GM12878 (cell line): ENCODE data around the gene ZNF142. TPM values are rescaled to one million over a fixed set of nuclear protein-coding genes. Genes with fewer than 3 reads are reported as not detected.

ENCODE experiments used
- ATAC-seq: fragments of 200-7000 bp; cut with Tn5 transposase; 3 replicates; pipeline ENCODE4 v1.9.1; 2020; ENCODE audit warnings: mild to moderate bottlenecking, moderate library complexity
- BruUV-seq: library from RNA; stranded (reverse); fragments of 400-500 nt; replicated peaks from 2 replicates; lab custom pipeline; 2021; lab: Mats Ljungman, UMichigan
- CTCF ChIA-PET: fragments of 300-600 bp; sonication (Branson Sonifier 250); formaldehyde crosslinking; extraction: SDS; loops from one replicate; lab custom pipeline; 2021; ENCODE audit warnings: inconsistent platforms; lab: Yijun Ruan, JAX
- POLR2A ChIA-PET: fragments of 350-600 bp; formaldehyde crosslinking; extraction: SDS; loops from one replicate; lab custom pipeline; 2021; ENCODE audit warnings: inconsistent platforms; lab: Charles Lee
- RAD21 ChIA-PET: fragments of 300-600 bp; sonication (Branson Sonifier 250); formaldehyde crosslinking; loops from one replicate; lab custom pipeline; 2023; ENCODE audit warnings: antibody characterized with exemption; ENCODE audit not compliant: unreplicated experiment; lab: Charles Lee
- SMC1A ChIA-PET: fragments of 300-600 bp; sonication (Branson Sonifier 250); formaldehyde crosslinking; loops from one replicate; lab custom pipeline; 2023; ENCODE audit not compliant: unreplicated experiment, uncharacterized antibody; lab: Charles Lee
- DNase-seq: peaks from one replicate; pipeline ENCODE4 v3.0.0-alpha.2; 2011; ENCODE audit warnings: low read depth, low spot score
- FAIRE-seq: peaks from 3 replicates; lab custom pipeline; 2011; peaks lifted over from hg19 to GRCh38; lab: Jason Lieb, UNC
- H2AFZ ChIP-seq: 2 replicates; pipeline ENCODE4 v1.6.0; 2011; ENCODE audit warnings: low read depth, low read length, control low read depth; ENCODE audit not compliant: control insufficient read depth
- H3K27ac ChIP-seq: 2 replicates; pipeline ENCODE4 v1.5.1; 2011; ENCODE audit warnings: control low read depth; ENCODE audit not compliant: control insufficient read depth, insufficient read depth
- H3K27me3 ChIP-seq, 2 experiments: replicated peaks in 1 of 2; 2 replicates each; pipeline versions ENCODE4 v1.6.0 to v1.6.1; 2011; ENCODE audit warnings: low read length in 1 of 2; ENCODE audit not compliant: control insufficient read depth in 2 of 2, insufficient read depth in 2 of 2
- H3K36me3 ChIP-seq, 2 experiments: 2 replicates each; pipeline ENCODE4 v1.5.1; 2011; ENCODE audit warnings: low read length in 1 of 2; ENCODE audit not compliant: control insufficient read depth in 2 of 2, insufficient read depth in 2 of 2
- H3K4me1 ChIP-seq: 2 replicates; pipeline ENCODE4 v1.6.1; 2011; ENCODE audit warnings: mild to moderate bottlenecking, low read length, moderate library complexity, mixed read lengths; ENCODE audit not compliant: control insufficient read depth, insufficient read depth
- H3K4me2 ChIP-seq: 2 replicates; pipeline ENCODE4 v1.6.0; 2011; ENCODE audit warnings: control low read depth; ENCODE audit not compliant: control insufficient read depth, insufficient read depth
- H3K4me3 ChIP-seq: fragments of 200-600 bp; sonication (generic); 2 replicates; pipeline ENCODE4 v1.5.1; 2016
- H3K79me2 ChIP-seq: 2 replicates; pipeline ENCODE4 v1.6.0; 2011; ENCODE audit warnings: low read length; ENCODE audit not compliant: control insufficient read depth, insufficient read depth
- H3K9ac ChIP-seq: 2 replicates; pipeline ENCODE4 v1.8.0; 2011; ENCODE audit warnings: low read length, control low read depth, mixed read lengths; ENCODE audit not compliant: control insufficient read depth, insufficient read depth
- H3K9me3 ChIP-seq: replicated peaks from 3 replicates; pipeline ENCODE4 v1.5.1; 2011; ENCODE audit warnings: mild to moderate bottlenecking, low read length; ENCODE audit not compliant: control insufficient read depth, insufficient read depth
- H4K20me1 ChIP-seq: 2 replicates; pipeline ENCODE4 v1.6.0; 2011; ENCODE audit not compliant: control insufficient read depth, insufficient read depth
- ATF3 ChIP-seq: IDR thresholded peaks from 2 replicates; pipeline ENCODE4 v1.6.1; 2011; ENCODE audit warnings: low read depth, mild to moderate bottlenecking, low read length, moderate library complexity, borderline replicate concordance; ENCODE audit errors: extremely low read depth
- E2F8 ChIP-seq: fragments of 450-650 bp; IDR thresholded peaks from 2 replicates; pipeline ENCODE4 v1.6.1; 2018; ENCODE audit warnings: mild to moderate bottlenecking, low read depth, moderate library complexity; ENCODE audit not compliant: partially characterized antibody
- IKZF2 ChIP-seq, 2 experiments: fragments of 450-650 bp; IDR thresholded peaks; 2 replicates each; pipeline ENCODE4 v1.6.1; 2017; ENCODE audit warnings: mild to moderate bottlenecking in 2 of 2, moderate library complexity in 2 of 2
- NFIC ChIP-seq: IDR thresholded peaks from 2 replicates; pipeline ENCODE4 v1.6.1; 2012; ENCODE audit warnings: low read depth, mild to moderate bottlenecking, inconsistent platforms, low read length, moderate library complexity
- NR2C2 ChIP-seq: IDR thresholded peaks from 2 replicates; pipeline ENCODE4 v1.6.1; 2011; ENCODE audit warnings: borderline replicate concordance, low read depth; ENCODE audit not compliant: control insufficient read depth, insufficient read length
- NR2F1 ChIP-seq: fragments of 450-650 bp; conservative IDR thresholded peaks from 2 replicates; pipeline ENCODE4 v1.6.1; 2017; ENCODE audit warnings: mild to moderate bottlenecking
- POLR2AphosphoS5 ChIP-seq: IDR thresholded peaks from 2 replicates; pipeline ENCODE4 v1.6.1; 2011; ENCODE audit warnings: mild to moderate bottlenecking, low read length, inconsistent platforms
- RFX5 ChIP-seq: IDR thresholded peaks from 2 replicates; pipeline ENCODE4 v1.6.1; 2011; ENCODE audit warnings: low read depth, low read length, improper control_type of control experiment
- SMAD1 ChIP-seq: fragments of 450-650 bp; IDR thresholded peaks from 2 replicates; pipeline ENCODE4 v1.6.1; 2018; ENCODE audit warnings: mild to moderate bottlenecking, low read depth; ENCODE audit not compliant: partially characterized antibody
- SMARCA5 ChIP-seq: fragments of 450-650 bp; IDR thresholded peaks from 2 replicates; pipeline ENCODE4 v1.6.1; 2017; ENCODE audit warnings: mild to moderate bottlenecking
- YY1 ChIP-seq: IDR thresholded peaks from 2 replicates; pipeline ENCODE4 v1.6.1; 2011; ENCODE audit warnings: low read depth, mild to moderate bottlenecking, low read length
- ZNF217 ChIP-seq: fragments of 450-650 bp; IDR thresholded peaks from 2 replicates; pipeline ENCODE4 v1.6.1; 2017; ENCODE audit warnings: antibody characterized with exemption, mild to moderate bottlenecking
- ZNF274 ChIP-seq: IDR thresholded peaks from one replicate; pipeline ENCODE4 v1.8.0; 2011; ENCODE audit not compliant: insufficient read length, insufficient read depth
- WGBS: methylation state at CpG from one replicate; pipeline ENCODE4 v1.1.6; 2016; ENCODE audit warnings: low lambda C conversion rate; ENCODE audit not compliant: insufficient replicate concordance, insufficient coverage; ENCODE audit errors: missing lambda C conversion rate; 5-methylcytosine and 5-hydroxymethylcytosine counted together
- in situ Hi-C: fragments of 300-500 bp; cut with MboI; formaldehyde crosslinking; loops from 9 replicates; pipeline ENCODE4 v1.14.3; 2018; ENCODE audit warnings: mixed read lengths
- intact Hi-C: fragments of 100-400 bp; cut with micrococcal nuclease; formaldehyde crosslinking; loops from one replicate; pipeline ENCODE4 v1.14.2; 2022; ENCODE audit not compliant: unreplicated experiment
- polyA plus RNA-seq, 11 experiments: library from polyadenylated mRNA; depleted of rRNA in 4 of 11; unstranded in 6 of 11; stranded (reverse) in 5 of 11; fragments of >200 nt; fragmentation: Nextera tagmentation in 4 of 11; fragmentation: Illumina TruSeq in 1 of 11; extraction: Ambion mirVana in 4 of 11; extraction: Trizol in 1 of 11; gene quantifications; 1 replicate in 1 of 11; 2 replicates in 10 of 11; pipeline versions ENCODE4 v1.2.1 to v1.2.3, GENCODE V29; 2011 to 2016; ENCODE audit warnings: inconsistent platforms in 2 of 11, missing spikeins in 2 of 11, low read depth in 1 of 11
- total RNA-seq, 4 experiments: library from RNA; depleted of rRNA in 3 of 4; stranded (reverse); fragments of >200 nt in 3 of 4; fragmentation: Illumina TruSeq in 1 of 4; extraction: Trizol in 1 of 4; gene quantifications; 2 replicates each; pipeline versions ENCODE4 v1.2.1 to v1.2.3, GENCODE V29; 2013 to 2021

ZNF142 gene
- total and polyA plus RNA-seq, 10 of the 15 experiments (the other 5 are each of a cell fraction or from before 2014, with no cell fraction given) = 1.3 to 40.9 (median 15.0) TPM

GRCh38 chr2:218664653-218665052, 5.2 kb upstream of the ZNF142 start:
- Histone ChIP-seq H3K4me3 (no peak overlapping the region), H3K4me2 (no peak overlapping the region), H3K36me3 (peaks cover 24 to 27% of the 10 kb centered on the region in 2 experiments; a peak in 3 of 4 replicates), H2AFZ (no peak overlapping the region), H3K27me3 (no peaks in the 10 kb centered on the region), H3K4me1 (peaks cover 9% of the 10 kb centered on the region), H3K27ac (no peak overlapping the region), H3K9me3 (no peaks in the 10 kb centered on the region), H3K79me2 (peaks cover 11% of the 10 kb centered on the region), H4K20me1 (no peaks in the 10 kb centered on the region), H3K9ac (no peak overlapping the region)
- intact Hi-C loops (no loop called here), in situ Hi-C loops (loop anchor here (5.0 kb wide), 1 partner anchor 183 kb away; no protein-coding TSS in a partner anchor)
- FAIRE-seq (no peak), ATAC-seq (no peak), DNase-seq (no peak)
- no peak for TF ChIP-seq NFIC
- TF ChIP-seq ZNF217 = no peak
- TF ChIP-seq NR2C2 = no peak
- TF ChIP-seq SMARCA5 = no peak
- no peak for TF ChIP-seq ZNF274
- no peak for TF ChIP-seq POLR2AphosphoS5
- no peak for TF ChIP-seq E2F8
- no peak for TF ChIP-seq YY1
- TF ChIP-seq NR2F1 = no peak
- no peak for TF ChIP-seq SMAD1
- TF ChIP-seq IKZF2 (IDR thresholded peaks at IDR 0.05) = no peak
- TF ChIP-seq RFX5 = no peak
- no peak for TF ChIP-seq ATF3
- RAD21 ChIA-PET = no interaction called here
- POLR2A ChIA-PET = no interaction called here
- CTCF ChIA-PET = no interaction called here
- SMC1A ChIA-PET = no interaction called here
- no TSS peak for BruUV-seq
- 98% methylated on average over 7 of the region's 7 CpGs for WGBS
